Nephron progenitor cell (in vitro differentiated cells): ENCODE results near the gene IRGQ.
A peak's percentile ranks its signal among the peaks of the same experiment; 100 is the strongest.

Experiments
- DNase-seq: peaks from one replicate; pipeline ENCODE4 v3.0.0; 2021
- H3K27ac Mint-ChIP-seq: 2 replicates; pipeline ENCODE4 v1.8.0; 2021; ENCODE audit warnings: mild to moderate bottlenecking, moderate library complexity, mixed read lengths
- H3K27me3 Mint-ChIP-seq: 2 replicates; pipeline ENCODE4 v1.8.0; 2021; ENCODE audit warnings: mild to moderate bottlenecking, low read depth, mixed read lengths; ENCODE audit not compliant: poor library complexity
- H3K36me3 Mint-ChIP-seq: 2 replicates; pipeline ENCODE4 v1.8.0; 2021; ENCODE audit warnings: low read depth, mixed read lengths
- H3K4me1 Mint-ChIP-seq: 2 replicates; pipeline ENCODE4 v1.8.0; 2021; ENCODE audit warnings: mixed read lengths
- H3K4me3 Mint-ChIP-seq: 2 replicates; pipeline ENCODE4 v1.8.0; 2021; ENCODE audit warnings: mild to moderate bottlenecking, moderate library complexity, mixed read lengths
- H3K9me3 Mint-ChIP-seq: 2 replicates; pipeline ENCODE4 v1.8.0; 2021; ENCODE audit warnings: mild to moderate bottlenecking, moderate library complexity, mixed read lengths
- TF ChIP-seq, protein P1 (sequence below): fragments of 200-600 bp; sonication (generic); IDR thresholded peaks from 2 replicates; pipeline ENCODE4 v1.5.0; 2021; ENCODE audit warnings: antibody characterized with exemption

Gene IRGQ

DNA sequence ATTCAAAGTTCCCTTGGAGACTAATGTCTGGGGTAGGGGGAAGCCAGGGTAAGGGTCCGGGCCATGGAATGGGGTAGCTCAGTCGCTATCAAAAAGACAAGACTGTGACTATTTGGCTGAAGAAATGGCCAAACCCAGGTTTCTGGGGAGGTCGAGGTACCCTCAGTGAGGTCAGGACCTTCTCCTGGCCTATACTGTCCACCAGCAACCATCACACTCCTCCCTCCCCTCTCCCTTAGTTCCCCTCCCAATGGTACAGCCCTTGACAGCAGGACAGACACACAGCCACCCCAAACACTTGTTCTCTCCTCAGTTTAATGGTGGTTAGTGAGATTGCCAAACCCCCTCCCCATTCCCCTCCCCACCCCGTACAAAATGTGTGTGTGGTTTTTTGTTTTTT is 26.1 kb upstream of the IRGQ start:
- DNase-seq = no peak
- TF ChIP-seq, protein P1, sequence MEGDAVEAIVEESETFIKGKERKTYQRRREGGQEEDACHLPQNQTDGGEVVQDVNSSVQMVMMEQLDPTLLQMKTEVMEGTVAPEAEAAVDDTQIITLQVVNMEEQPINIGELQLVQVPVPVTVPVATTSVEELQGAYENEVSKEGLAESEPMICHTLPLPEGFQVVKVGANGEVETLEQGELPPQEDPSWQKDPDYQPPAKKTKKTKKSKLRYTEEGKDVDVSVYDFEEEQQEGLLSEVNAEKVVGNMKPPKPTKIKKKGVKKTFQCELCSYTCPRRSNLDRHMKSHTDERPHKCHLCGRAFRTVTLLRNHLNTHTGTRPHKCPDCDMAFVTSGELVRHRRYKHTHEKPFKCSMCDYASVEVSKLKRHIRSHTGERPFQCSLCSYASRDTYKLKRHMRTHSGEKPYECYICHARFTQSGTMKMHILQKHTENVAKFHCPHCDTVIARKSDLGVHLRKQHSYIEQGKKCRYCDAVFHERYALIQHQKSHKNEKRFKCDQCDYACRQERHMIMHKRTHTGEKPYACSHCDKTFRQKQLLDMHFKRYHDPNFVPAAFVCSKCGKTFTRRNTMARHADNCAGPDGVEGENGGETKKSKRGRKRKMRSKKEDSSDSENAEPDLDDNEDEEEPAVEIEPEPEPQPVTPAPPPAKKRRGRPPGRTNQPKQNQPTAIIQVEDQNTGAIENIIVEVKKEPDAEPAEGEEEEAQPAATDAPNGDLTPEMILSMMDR = no peak
- peaks cover 36% of the 10 kb centered on the region for H3K4me1 Mint-ChIP-seq
- no peak overlapping the region for H3K4me3 Mint-ChIP-seq
- H3K27me3 Mint-ChIP-seq = no peaks in the 10 kb centered on the region
- H3K36me3 Mint-ChIP-seq = peaks cover 43% of the 10 kb centered on the region
- H3K9me3 Mint-ChIP-seq = no peaks in the 10 kb centered on the region
- H3K27ac Mint-ChIP-seq = no peak overlapping the region

DNA sequence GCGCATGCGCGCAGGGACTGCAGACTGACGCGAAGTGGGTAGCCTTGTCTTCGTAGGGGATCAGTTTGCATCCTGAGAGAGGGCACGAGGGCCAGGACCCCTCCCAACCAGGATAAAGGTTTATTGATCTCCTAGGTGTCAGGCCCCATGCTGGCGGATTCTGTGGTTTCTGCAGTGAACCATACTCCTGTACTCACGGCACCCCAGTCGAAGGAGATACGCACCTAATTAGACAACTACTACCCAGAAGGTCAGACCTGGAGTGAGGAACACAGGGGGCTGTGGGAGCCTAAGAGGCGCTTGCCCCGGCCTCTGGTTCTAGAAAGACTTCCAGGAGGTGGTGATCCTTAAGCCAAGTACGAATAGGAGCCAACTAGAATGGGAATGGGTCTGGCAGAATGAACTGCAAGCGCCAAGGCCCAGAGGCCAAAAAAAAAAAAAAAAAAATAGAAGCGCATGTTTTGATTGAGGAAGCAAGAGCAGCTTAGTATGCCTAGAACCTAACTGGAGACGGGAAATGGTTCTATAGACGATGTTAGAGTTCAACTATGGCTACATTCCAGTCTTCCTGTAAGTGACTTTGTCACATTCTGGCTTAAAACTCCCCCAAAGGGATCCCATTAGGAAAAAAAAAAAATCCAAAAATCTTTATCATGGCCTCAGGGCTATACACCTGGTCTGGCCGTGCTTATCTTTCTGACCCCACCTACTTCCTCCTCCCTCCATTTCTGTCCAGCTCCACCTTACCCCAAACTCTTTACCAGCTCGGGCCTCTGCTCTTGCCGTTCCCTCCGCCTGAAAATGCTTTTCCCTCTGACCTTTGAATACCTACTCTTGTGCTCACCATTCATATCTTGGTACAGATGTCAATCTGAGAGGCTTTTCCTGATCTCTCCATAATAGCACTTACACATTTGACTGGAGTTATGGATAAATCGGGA is 24.4 kb upstream of the IRGQ start:
- TF ChIP-seq, protein P1 = no peak
- DNase-seq = peak; percentile 89
- H3K9me3 Mint-ChIP-seq = no peaks in the 10 kb centered on the region
- peaks cover 48% of the 10 kb centered on the region for H3K4me1 Mint-ChIP-seq
- peaks cover 32% of the 10 kb centered on the region for H3K36me3 Mint-ChIP-seq
- no peaks in the 10 kb centered on the region for H3K27me3 Mint-ChIP-seq
- H3K27ac Mint-ChIP-seq = peak overlapping the region; percentile 100
- peak overlapping the region; percentile 89 for H3K4me3 Mint-ChIP-seq

DNA sequence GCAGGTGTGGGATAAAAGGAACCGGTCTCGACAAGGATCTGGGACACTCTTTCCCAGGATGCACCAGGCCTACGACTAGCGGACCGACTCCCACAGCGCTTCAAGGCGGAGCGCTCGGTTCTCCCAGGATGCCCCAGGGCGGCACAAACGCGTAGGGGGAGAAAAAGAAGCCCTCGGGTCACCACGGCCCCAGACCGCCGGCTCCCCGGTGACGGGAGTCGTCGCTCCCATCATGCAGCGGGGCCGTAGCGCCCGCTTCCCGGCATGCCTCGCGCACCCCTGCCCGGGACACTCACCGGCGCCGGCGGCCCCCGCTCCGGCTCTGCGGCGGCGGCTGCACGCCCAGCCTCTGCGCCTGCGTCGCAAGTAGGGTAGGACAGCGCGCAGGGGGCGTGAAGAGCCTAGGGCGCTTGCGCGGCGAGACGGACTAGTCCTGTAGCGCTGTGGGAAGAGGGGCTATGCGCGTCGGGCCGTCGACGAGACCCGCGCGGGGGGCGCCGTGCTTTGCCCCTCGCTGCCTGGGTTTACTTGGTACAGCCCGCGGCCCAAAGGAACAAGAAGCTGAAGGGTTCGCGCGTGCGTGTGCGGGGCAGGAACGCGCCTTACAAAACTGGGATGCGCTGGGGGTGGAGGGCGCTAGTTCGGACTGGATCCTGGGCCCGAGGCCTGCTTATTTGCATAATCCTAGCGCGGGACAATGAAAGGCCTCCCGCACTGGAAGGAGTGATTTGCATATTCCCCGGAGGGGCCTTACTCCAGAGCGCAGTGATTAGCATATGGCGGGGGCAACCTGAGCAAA is 23.5 kb upstream of the IRGQ start, which contains the start of gene ZNF428:
Gene ZNF428, minus strand, starts transcription at position 368 of the 799 bp plus-strand sequence. CDS start 5,325 bp downstream, outside the sequence.
- H3K4me1 Mint-ChIP-seq = peaks cover 52% of the 10 kb centered on the region
- peak within 1 kb of the TSS; percentile 100 for H3K27ac Mint-ChIP-seq
- peaks cover 30% of the 10 kb centered on the region for H3K36me3 Mint-ChIP-seq
- TF ChIP-seq, protein P1 = no peak
- no peaks in the 10 kb centered on the region for H3K27me3 Mint-ChIP-seq
- H3K9me3 Mint-ChIP-seq = no peaks in the 10 kb centered on the region
- peak; percentile 88 for DNase-seq
- H3K4me3 Mint-ChIP-seq = peak within 1 kb of the TSS; percentile 89

DNA sequence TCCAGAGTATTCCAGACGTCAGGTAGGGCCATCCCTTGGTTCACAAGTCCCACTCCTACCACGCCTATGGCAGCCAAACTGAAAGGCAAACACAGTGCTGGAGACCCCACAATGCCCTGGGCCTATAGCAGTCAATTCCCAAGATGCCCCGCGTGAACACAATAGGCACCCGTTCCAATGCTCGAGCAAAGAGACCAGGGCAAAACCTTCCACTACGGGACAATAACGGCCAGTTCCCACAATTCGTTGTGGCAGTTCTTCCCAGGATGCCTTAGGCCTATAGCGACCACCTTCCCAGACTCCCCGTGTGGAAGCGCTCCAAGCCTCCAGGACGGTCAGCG is 23.0 kb upstream of the IRGQ start:
- TF ChIP-seq, protein P1 = no peak
- DNase-seq = no peak
- H3K27ac Mint-ChIP-seq = peak overlapping the region; percentile 97
- peaks cover 52% of the 10 kb centered on the region for H3K4me1 Mint-ChIP-seq
- H3K4me3 Mint-ChIP-seq = peak overlapping the region; percentile 89
- H3K36me3 Mint-ChIP-seq = peaks cover 30% of the 10 kb centered on the region
- no peaks in the 10 kb centered on the region for H3K27me3 Mint-ChIP-seq
- no peaks in the 10 kb centered on the region for H3K9me3 Mint-ChIP-seq

DNA sequence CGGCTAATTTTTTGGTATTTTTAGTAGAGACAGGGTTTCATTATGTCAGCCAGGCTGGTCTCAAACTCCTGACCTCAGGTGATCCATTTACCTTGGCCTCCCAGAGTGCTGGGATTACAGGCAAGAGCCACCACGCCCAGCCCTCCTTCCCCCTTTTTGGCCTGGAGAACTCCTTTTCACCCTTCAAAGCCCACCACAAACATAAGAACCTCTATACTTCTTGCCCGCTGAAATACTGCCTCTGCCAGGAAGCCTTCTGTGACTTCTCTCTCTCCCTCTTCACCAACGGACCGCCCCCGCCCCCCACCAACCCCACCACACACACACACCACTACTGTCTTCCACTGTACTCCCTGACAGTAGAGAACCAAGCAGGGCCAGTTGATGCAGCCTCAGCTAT is 21.0 kb upstream of the IRGQ start:
- Mint-ChIP-seq H3K27me3 (no peaks in the 10 kb centered on the region), H3K9me3 (no peaks in the 10 kb centered on the region), H3K27ac (peak overlapping the region; percentile 94), H3K36me3 (peaks cover 41% of the 10 kb centered on the region), H3K4me3 (no peak overlapping the region), H3K4me1 (peaks cover 55% of the 10 kb centered on the region)
- DNase-seq = no peak
- TF ChIP-seq, protein P1 = no peak
